D341Med (cell line): ENCODE measurements around the gene RXRA.

Source experiments
- DNase-seq: peaks from one replicate; pipeline ENCODE4 v3.0.0; 2012; ENCODE audit warnings: low spot score

The RXRA gene

GRCh38 chr9:134472256-134472655 is 146.0 kb downstream of the RXRA start:
- DNase-seq, result no peak

- DNase-seq, result no peak
These were observed 147.1 kb downstream of the RXRA start for GRCh38 chr9:134473141-134474054.

- no peak for DNase-seq
These were observed 147.8 kb downstream of the RXRA start for GRCh38 chr9:134474055-134474370.

- DNase-seq, result no peak
These were observed 148.9 kb downstream of the RXRA start for GRCh38 chr9:134475011-134475790.

- no peak for DNase-seq
These were observed 150.2 kb downstream of the RXRA start for GRCh38 chr9:134476272-134476941.

- no peak for DNase-seq
These were observed 150.7 kb downstream of the RXRA start for GRCh38 chr9:134476942-134477335.

- DNase-seq, result peak; percentile 87
These were observed 151.2 kb downstream of the RXRA start for GRCh38 chr9:134477342-134477925.

- no peak for DNase-seq
These were observed 151.7 kb downstream of the RXRA start for GRCh38 chr9:134477927-134478326.

- no peak for DNase-seq
These were observed 155.5 kb downstream of the RXRA start for GRCh38 chr9:134481762-134482161.

GRCh38 chr9:134482226-134482625 is 156.0 kb downstream of the RXRA start:
- no peak for DNase-seq

- DNase-seq, result no peak
These were observed 157.3 kb downstream of the RXRA start for GRCh38 chr9:134483361-134484184.

GRCh38 chr9:134484479-134484878 is 158.2 kb downstream of the RXRA start:
- DNase-seq, result no peak

- DNase-seq, result no peak
These were observed 159.4 kb downstream of the RXRA start for GRCh38 chr9:134485653-134486052.

GRCh38 chr9:134486143-134486591 is 159.9 kb downstream of the RXRA start:
- DNase-seq, result no peak

- no peak for DNase-seq
These were observed 160.3 kb downstream of the RXRA start for GRCh38 chr9:134486596-134486995.
